Duodenal mucosa (tissue), 2 donors: ENCODE data around the gene CDC45.

ENCODE experiments used
- H3K27ac ChIP-seq: one replicate; pipeline ENCODE4 v1.7.0; 2013; ENCODE audit warnings: low read depth, low read length
- H3K27me3 ChIP-seq, 2 donors: one replicate each; pipeline ENCODE4 v1.7.0; 2013; ENCODE audit warnings: low read length in 2 of 2, control low read depth in 1 of 2; ENCODE audit not compliant: insufficient read depth in 2 of 2, control insufficient read depth in 1 of 2
- H3K36me3 ChIP-seq, 2 donors: one replicate each; pipeline ENCODE4 v1.7.0; 2013; ENCODE audit warnings: low read length in 2 of 2, control low read depth in 1 of 2; ENCODE audit not compliant: insufficient read depth in 2 of 2, control insufficient read depth in 1 of 2
- H3K4me1 ChIP-seq, 2 donors: one replicate each; pipeline ENCODE4 v1.7.0; 2013; ENCODE audit warnings: low read length in 2 of 2, control low read depth in 1 of 2; ENCODE audit not compliant: insufficient read depth in 2 of 2, control insufficient read depth in 1 of 2
- H3K4me3 ChIP-seq, 2 donors: one replicate each; pipeline ENCODE4 v1.7.0; 2013; ENCODE audit warnings: low read length in 2 of 2, low read depth in 1 of 2
- H3K9ac ChIP-seq, 2 donors: one replicate each; pipeline ENCODE4 v1.7.0; 2013; ENCODE audit warnings: low read length in 2 of 2, low read depth in 1 of 2
- H3K9me3 ChIP-seq, 2 donors: one replicate each; pipeline ENCODE4 v1.7.0; 2013; ENCODE audit warnings: low read length in 2 of 2, control low read depth in 1 of 2; ENCODE audit not compliant: control insufficient read depth in 1 of 2

Gene CDC45

DNA sequence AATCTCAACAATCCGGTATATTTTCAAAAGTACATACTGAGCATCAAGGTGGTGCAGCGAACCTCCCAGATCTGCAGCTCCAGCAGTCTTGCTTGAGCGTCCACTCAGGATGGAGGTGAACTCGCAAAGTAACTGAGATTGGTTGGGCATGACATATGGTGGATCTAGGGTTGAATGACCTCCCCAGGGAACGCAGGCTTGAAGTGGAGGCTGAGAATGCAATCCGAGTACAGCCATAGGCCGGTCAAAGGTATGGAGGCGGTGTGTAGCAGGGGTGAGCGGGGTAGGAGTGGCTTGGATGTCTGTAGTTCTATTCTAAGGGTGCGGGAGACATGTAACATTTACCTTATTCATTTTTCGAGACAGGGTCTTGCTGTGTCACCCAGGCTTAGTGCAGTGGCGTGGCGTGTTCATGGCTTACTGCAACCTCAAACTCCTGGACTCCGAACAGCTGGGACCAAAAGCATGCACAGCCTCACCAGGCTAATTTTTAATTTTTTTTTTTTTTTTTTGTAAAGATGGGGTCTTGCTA is 31.6 kb upstream of the CDC45 start:
- peak overlapping the region; percentile 86 for H3K27ac ChIP-seq
- peaks cover 23 to 29% of the 10 kb centered on the region in 2 donors for H3K36me3 ChIP-seq
- peak overlapping the region; percentile 81 to 90 for H3K9ac ChIP-seq
- no peaks in the 10 kb centered on the region for H3K9me3 ChIP-seq
- H3K27me3 ChIP-seq, result no peaks in the 10 kb centered on the region
- peaks cover 17 to 25% of the 10 kb centered on the region in 2 donors for H3K4me1 ChIP-seq
- H3K4me3 ChIP-seq, result peak overlapping the region; percentile 83 to 96

DNA sequence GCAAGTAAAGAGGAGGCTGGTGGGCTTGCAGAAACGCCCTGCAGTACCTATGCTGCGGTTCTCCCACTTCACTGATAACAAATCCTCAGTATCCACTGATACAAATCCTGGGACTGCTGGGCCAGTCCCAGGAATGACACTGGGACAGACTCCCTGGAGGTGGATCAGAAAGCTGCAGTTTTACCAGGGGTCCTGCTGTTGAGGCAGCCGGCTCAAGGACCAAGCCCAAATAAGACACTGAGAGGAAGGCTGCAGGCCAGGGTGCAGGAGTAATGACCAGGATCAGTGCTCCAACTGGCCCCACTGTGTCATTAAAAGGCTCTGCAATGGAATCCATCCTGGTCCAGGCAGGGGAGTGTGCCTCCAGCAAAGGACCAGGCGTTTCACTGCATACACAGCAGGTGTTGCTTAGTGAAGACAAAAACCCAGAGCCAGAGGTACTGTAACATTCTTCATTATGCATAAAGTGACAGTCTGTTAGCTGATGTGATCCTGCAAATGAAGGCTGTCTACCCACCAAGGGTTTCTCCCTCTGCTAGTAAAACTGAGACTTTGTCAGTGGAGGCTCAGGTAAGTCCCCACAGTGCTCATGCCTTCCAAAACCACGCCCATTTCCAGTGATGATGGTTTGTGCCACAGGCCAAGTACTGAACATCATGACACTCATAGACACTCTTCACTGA is 30.8 kb upstream of the CDC45 start:
- Histone ChIP-seq H3K4me3 (peak overlapping the region in 1 of 2 donors; percentile 12), H3K27ac (no peak overlapping the region), H3K27me3 (no peaks in the 10 kb centered on the region), H3K4me1 (peaks cover 17 to 24% of the 10 kb centered on the region in 2 donors), H3K9me3 (no peaks in the 10 kb centered on the region), H3K36me3 (peaks cover 25 to 30% of the 10 kb centered on the region in 2 donors), H3K9ac (no peak overlapping the region)

DNA sequence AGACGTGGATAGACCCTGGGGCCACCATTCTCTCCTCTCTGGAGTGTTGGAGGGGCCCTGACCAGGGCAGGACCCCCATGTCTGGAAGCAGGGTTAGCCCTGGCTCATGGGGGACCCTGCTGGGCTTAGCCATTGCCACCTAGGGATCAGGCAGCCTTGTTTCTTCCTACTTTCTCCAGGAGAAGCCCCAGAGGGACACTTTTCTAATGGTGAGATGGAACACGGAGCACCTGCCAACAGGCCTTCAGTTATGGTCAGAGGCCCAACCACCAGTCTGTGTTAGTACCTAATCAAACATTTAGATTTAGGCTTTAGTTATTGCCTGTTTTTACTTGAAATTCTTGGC is 30.3 kb upstream of the CDC45 start:
- Histone ChIP-seq H3K4me1 (peaks cover 17 to 21% of the 10 kb centered on the region in 2 donors), H3K36me3 (peaks cover 22 to 30% of the 10 kb centered on the region in 2 donors), H3K27me3 (no peaks in the 10 kb centered on the region), H3K9ac (no peak overlapping the region), H3K27ac (no peak overlapping the region), H3K9me3 (no peaks in the 10 kb centered on the region), H3K4me3 (no peak overlapping the region)

DNA sequence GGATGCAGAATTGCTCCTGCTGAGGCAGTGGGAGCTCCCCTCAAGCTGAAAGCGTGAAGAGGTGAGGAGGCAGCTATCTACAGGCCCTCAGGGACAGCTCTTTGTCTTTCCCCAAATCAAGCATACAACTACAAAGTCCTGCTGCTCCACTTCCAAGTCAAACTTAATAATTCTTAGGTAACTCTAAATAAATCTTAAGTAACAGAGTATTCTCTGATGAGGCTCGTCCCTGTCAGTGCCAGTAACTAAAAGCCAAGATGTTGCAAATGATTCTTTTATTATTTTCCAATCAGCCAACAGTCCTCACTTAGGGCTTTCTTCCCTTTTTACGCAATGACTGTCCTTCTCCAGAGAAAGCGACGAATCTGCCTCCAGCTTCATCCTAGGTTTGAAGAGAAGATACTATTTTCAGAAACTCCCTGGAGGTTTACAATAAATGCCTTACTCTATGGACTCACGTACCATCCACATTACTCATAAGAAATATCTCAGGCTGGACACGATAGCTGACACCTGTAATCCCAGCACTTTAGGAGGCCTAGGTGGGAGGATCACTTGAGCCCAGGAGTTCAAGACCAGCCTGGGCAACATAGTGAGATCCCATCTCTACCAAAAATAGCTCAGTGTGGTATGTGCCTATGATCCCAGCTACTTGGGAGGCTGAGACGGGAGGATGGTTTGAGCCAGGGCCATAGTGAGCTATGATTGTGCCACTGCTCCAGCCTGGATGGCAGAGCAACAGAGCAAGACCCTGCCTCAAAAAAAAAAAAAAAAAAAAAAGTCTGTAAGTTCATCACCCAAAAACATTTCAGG is 29.2 kb upstream of the CDC45 start:
- Histone ChIP-seq H3K9me3 (no peaks in the 10 kb centered on the region), H3K27ac (no peak overlapping the region), H3K36me3 (peaks cover 30 to 40% of the 10 kb centered on the region in 2 donors), H3K9ac (no peak overlapping the region), H3K27me3 (no peaks in the 10 kb centered on the region), H3K4me3 (no peak overlapping the region), H3K4me1 (peaks cover 17 to 21% of the 10 kb centered on the region in 2 donors)

DNA sequence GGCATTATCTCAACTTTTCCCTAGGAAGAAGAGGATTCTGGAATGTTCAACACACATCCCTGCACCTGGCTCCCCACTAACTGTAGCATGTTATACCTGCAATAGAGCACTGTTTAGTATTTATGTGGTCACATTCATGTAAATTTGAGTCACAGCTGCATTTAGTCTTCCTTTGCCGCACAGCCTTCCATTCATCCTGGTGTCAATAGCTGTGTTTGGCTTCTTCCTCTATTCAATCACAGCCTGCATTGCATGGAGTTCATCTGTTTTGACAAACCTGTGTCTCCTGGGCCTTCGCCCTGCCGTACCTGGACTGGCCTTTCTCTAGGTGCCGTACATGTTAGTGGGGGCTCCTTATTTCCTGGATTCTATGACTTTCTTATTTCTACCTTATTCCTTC is 28.1 kb upstream of the CDC45 start:
- Histone ChIP-seq H3K36me3 (peaks cover 38 to 50% of the 10 kb centered on the region in 2 donors), H3K27ac (no peak overlapping the region), H3K9ac (no peak overlapping the region), H3K4me1 (peaks cover 11 to 13% of the 10 kb centered on the region in 2 donors), H3K27me3 (no peaks in the 10 kb centered on the region), H3K4me3 (no peak overlapping the region), H3K9me3 (no peaks in the 10 kb centered on the region)

DNA sequence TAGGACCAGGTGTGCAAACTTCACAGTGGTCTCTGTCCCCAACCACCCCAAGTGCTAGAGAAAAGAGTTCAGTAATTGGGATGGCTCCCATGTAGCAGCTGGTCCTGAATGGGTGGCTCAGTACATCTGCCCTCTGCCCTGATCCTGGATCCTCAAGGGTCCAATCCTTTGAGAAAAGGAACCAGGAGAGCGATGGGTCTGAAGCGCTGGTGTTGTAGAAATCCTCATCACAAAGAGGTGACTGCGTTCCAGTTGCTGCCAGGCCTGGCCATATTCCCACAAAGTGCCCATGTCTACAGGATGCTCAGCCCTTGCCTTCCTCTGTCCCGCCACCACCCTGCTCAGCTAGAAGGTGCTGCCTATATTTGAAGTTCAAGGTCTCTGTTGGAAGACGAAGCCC is 26.0 kb upstream of the CDC45 start:
- no peak overlapping the region for H3K27ac ChIP-seq
- no peaks in the 10 kb centered on the region for H3K27me3 ChIP-seq
- peaks cover 50 to 67% of the 10 kb centered on the region in 2 donors for H3K36me3 ChIP-seq
- H3K9me3 ChIP-seq, result no peaks in the 10 kb centered on the region
- peaks cover 2 to 3% of the 10 kb centered on the region in 2 donors for H3K4me1 ChIP-seq
- H3K4me3 ChIP-seq, result no peak overlapping the region
- H3K9ac ChIP-seq, result no peak overlapping the region

DNA sequence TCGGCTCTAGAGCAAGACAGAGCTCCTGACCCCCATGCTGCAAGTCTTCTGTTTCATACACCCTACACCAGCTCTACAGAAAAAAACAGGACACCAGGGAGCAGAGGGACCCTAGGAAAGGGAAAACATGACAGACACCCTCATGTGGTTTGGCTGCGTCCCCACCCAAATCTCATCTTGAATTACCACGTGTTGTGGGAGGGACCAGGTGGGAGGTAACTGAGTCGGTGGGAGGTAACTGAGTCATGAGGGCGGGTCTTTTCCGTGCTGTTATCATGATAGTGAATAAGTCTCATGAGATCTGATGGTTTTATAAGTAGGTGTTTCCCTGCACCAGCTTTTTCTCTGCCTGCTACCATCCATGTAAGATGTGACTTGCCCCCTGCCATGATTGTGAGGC is 25.6 kb upstream of the CDC45 start:
- H3K27ac ChIP-seq, result no peak overlapping the region
- no peaks in the 10 kb centered on the region for H3K27me3 ChIP-seq
- no peak overlapping the region for H3K9ac ChIP-seq
- H3K9me3 ChIP-seq, result no peaks in the 10 kb centered on the region
- no peak overlapping the region for H3K4me3 ChIP-seq
- H3K36me3 ChIP-seq, result peaks cover 50 to 71% of the 10 kb centered on the region in 2 donors
- no peaks in the 10 kb centered on the region for H3K4me1 ChIP-seq

DNA sequence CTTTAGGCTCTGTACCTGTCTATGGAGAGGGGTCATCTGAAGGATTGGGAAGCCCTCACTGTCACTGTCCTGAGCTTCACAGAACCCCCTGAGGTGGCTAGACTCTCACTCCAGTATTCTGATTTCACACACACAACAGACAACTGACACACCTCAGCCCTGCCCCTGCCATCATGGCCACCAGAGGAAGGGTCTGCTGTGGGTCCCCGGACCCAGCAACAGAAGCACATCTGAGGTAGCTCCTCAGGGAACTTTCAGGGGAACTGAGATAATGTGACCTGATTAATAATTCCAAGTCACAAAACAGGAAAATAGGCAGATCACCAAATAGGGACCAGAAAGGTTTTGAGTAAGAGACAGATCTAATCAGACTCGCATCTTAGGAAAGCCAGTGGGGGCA is 24.7 kb upstream of the CDC45 start:
- Histone ChIP-seq H3K4me3 (no peak overlapping the region), H3K27me3 (no peaks in the 10 kb centered on the region), H3K9me3 (no peaks in the 10 kb centered on the region), H3K4me1 (no peaks in the 10 kb centered on the region), H3K27ac (no peak overlapping the region), H3K36me3 (peaks cover 50 to 73% of the 10 kb centered on the region in 2 donors), H3K9ac (no peak overlapping the region)

DNA sequence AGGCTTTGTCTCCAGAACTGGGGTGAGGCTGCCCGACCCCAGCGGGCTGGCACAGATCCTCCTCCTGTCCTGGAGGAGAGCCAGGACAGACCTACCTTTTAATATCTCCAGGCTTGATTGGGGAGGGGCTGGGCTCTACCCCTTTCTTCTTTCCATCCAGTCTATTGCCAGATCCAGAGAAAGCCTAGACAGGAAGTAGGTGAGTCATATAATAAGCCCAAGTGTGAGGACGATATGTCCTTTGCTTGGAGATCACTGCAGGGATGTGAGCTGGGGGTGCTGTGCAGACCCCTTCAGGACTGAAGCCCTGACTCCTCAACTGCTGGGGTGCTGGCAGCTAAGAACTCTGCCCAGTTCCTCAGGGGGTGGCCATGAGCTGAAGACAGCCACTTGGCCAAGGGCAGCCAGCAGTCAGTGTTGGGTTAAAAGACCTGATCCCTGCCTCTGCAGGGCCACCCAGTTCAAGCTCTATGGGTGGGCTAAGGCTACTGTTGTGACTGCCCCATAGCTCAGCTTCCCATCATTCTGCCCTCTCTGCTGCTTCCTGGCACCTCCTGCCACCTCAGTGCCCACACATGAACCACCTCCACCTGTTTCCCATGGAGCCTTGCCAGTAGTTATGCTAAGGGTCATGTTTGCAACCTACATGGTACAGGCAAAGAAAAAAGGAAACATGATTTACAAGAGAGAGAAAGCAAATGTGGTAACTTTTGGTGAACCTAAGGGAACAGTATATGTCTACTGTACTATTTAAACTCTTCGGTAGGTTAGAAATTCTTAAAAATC is 23.9 kb upstream of the CDC45 start:
- no peaks in the 10 kb centered on the region for H3K4me1 ChIP-seq
- H3K9me3 ChIP-seq, result no peaks in the 10 kb centered on the region
- no peaks in the 10 kb centered on the region for H3K27me3 ChIP-seq
- H3K9ac ChIP-seq, result no peak overlapping the region
- H3K27ac ChIP-seq, result no peak overlapping the region
- H3K4me3 ChIP-seq, result no peak overlapping the region
- peaks cover 47 to 81% of the 10 kb centered on the region in 2 donors for H3K36me3 ChIP-seq

DNA sequence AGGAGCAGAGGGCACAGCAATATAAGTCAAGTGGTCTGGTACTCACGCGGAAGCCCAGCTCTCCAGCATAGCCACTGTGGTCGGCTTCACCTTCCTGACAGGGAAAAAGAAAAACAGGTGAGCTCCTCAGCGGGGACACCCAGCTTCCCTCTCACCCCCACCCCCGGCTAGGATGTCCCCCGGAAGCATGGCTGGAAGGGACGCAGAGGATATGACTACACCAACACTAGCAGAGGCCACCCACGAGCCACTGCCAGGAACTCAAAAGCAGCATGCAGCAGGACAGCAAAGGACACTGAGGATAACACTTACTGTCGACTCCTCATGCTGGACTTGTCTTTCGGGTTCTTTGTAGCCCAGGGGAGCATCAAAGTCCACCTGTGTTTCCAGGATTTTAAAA is 23.2 kb upstream of the CDC45 start:
- H3K4me3 ChIP-seq, result no peak overlapping the region
- H3K27me3 ChIP-seq, result no peaks in the 10 kb centered on the region
- H3K27ac ChIP-seq, result no peak overlapping the region
- no peak overlapping the region for H3K9ac ChIP-seq
- H3K36me3 ChIP-seq, result peaks cover 41 to 87% of the 10 kb centered on the region in 2 donors
- no peaks in the 10 kb centered on the region for H3K9me3 ChIP-seq
- H3K4me1 ChIP-seq, result no peaks in the 10 kb centered on the region
